ENCODE data around the gene EML5.
"Not testable (repeated sequence)": the region's sequence is repeated elsewhere in the genome, so short reads cannot be mapped to it uniquely, and the experiment has no call there.

EML5 gene

GRCh38 chr14:88792473-88793258 lies at the start of gene EML5:
EML5 (minus strand) TSS chr14:88792953; CDS start chr14:88792503, 450 bp downstream.
- peak; percentile 85 for DNase-seq

- no peak for DNase-seq
These were observed 49.7 kb upstream of the EML5 start for GRCh38 chr14:88842414-88842813.

GRCh38 chr14:88841741-88842140 lies 49.0 kb upstream of the EML5 start:
- DNase-seq, result no peak

GRCh38 chr14:88840926-88841325 lies 48.2 kb upstream of the EML5 start:
- DNase-seq, result no peak

GRCh38 chr14:88838015-88838414 lies 45.3 kb upstream of the EML5 start:
- no peak for DNase-seq

GRCh38 chr14:88837495-88837894 lies 44.7 kb upstream of the EML5 start:
- no peak for DNase-seq

GRCh38 chr14:88835661-88836060 lies 42.9 kb upstream of the EML5 start:
- no peak for DNase-seq

- DNase-seq, result no peak
These were observed 42.2 kb upstream of the EML5 start for GRCh38 chr14:88834883-88835431.

GRCh38 chr14:88831284-88831683 lies 38.5 kb upstream of the EML5 start:
- no peak for DNase-seq

- DNase-seq, result no peak
These were observed 37.0 kb upstream of the EML5 start for GRCh38 chr14:88829685-88830302.

GRCh38 chr14:88829188-88829587 lies 36.4 kb upstream of the EML5 start:
- peak; percentile 51 for DNase-seq

- no peak for DNase-seq
These were observed 32.8 kb upstream of the EML5 start for GRCh38 chr14:88825503-88825902.

GRCh38 chr14:88825078-88825458 lies 32.3 kb upstream of the EML5 start:
- no peak for DNase-seq

GRCh38 chr14:88824314-88825077 lies 31.7 kb upstream of the EML5 start, which contains the start of gene TTC8:
TTC8 (plus strand) TSS chr14:88824651; CDS start chr14:88824708, 57 bp downstream.
- peak; percentile 96 for DNase-seq

GRCh38 chr14:88823968-88824313 lies 31.2 kb upstream of the EML5 start:
- DNase-seq, result no peak

- DNase-seq, result no peak
These were observed 29.1 kb upstream of the EML5 start for GRCh38 chr14:88821888-88822287.

- DNase-seq, result no peak
These were observed 28.6 kb upstream of the EML5 start for GRCh38 chr14:88821378-88821777.

GRCh38 chr14:88819674-88820073 lies 26.9 kb upstream of the EML5 start:
- DNase-seq, result not testable (repeated sequence)

- no peak for DNase-seq
These were observed 25.3 kb upstream of the EML5 start for GRCh38 chr14:88818018-88818417.

GRCh38 chr14:88815980-88816379 lies 23.2 kb upstream of the EML5 start:
- DNase-seq, result no peak

- DNase-seq, result no peak
These were observed 15.6 kb upstream of the EML5 start for GRCh38 chr14:88808359-88808758.

GRCh38 chr14:88804477-88804876 lies 11.7 kb upstream of the EML5 start:
- no peak for DNase-seq

- DNase-seq, result no peak
These were observed 11.3 kb upstream of the EML5 start for GRCh38 chr14:88804035-88804434.

GRCh38 chr14:88802596-88802995 lies 9.8 kb upstream of the EML5 start:
- DNase-seq, result no peak

Measured in NCI-H1694 treated with DMSO at 0.1 percent for 48 hours (cell line).